GM12878 (cell line): ENCODE data around the gene PLXNC1. TPM values are rescaled to one million over a fixed set of nuclear protein-coding genes. Genes with fewer than 3 reads are reported as not detected.

Source experiments
- BHLHE40 ChIP-seq, 2 experiments: fragments of 450-650 bp in 1 of 2; IDR thresholded peaks; 2 replicates each; pipeline ENCODE4 v1.6.1; 2011 to 2017; ENCODE audit warnings: low read depth in 2 of 2, borderline replicate concordance in 1 of 2, improper control_type of control experiment in 1 of 2, low read length in 1 of 2, mild to moderate bottlenecking in 1 of 2
- EGR1 ChIP-seq, 2 experiments: IDR thresholded peaks; 1 replicate in 1 of 2; 2 replicates in 1 of 2; pipeline ENCODE4 v1.6.1; 2011 to 2012; ENCODE audit warnings: low read depth in 2 of 2, low read length in 2 of 2, borderline replicate concordance in 1 of 2, mild to moderate bottlenecking in 1 of 2, moderate library complexity in 1 of 2
- ETV6 ChIP-seq, 2 experiments: fragments of 450-650 bp in 1 of 2; IDR thresholded peaks in 1 of 2; conservative IDR thresholded peaks in 1 of 2; 2 replicates each; pipeline ENCODE4 v1.6.1; 2014; ENCODE audit warnings: antibody characterized with exemption in 1 of 2, borderline replicate concordance in 1 of 2, low read depth in 1 of 2, mild to moderate bottlenecking in 1 of 2, moderate library complexity in 1 of 2
- GATAD2B ChIP-seq: fragments of 450-650 bp; conservative IDR thresholded peaks from 2 replicates; pipeline ENCODE4 v1.6.1; 2017; ENCODE audit warnings: low read depth, mild to moderate bottlenecking, moderate library complexity
- IKZF1 ChIP-seq: fragments of 450-650 bp; conservative IDR thresholded peaks from 2 replicates; pipeline ENCODE4 v1.6.1; 2017; ENCODE audit warnings: antibody characterized with exemption, mild to moderate bottlenecking
- LARP7 ChIP-seq: fragments of 450-650 bp; IDR thresholded peaks from 2 replicates; pipeline ENCODE4 v1.6.1; 2017; ENCODE audit warnings: mild to moderate bottlenecking
- MEF2B ChIP-seq: fragments of 450-650 bp; IDR thresholded peaks from 2 replicates; pipeline ENCODE4 v1.6.1; 2018; ENCODE audit warnings: mild to moderate bottlenecking, moderate library complexity; ENCODE audit not compliant: partially characterized antibody, poor library complexity, severe bottlenecking
- NR2F1 ChIP-seq: fragments of 450-650 bp; conservative IDR thresholded peaks from 2 replicates; pipeline ENCODE4 v1.6.1; 2017; ENCODE audit warnings: mild to moderate bottlenecking
- SMARCA5 ChIP-seq: fragments of 450-650 bp; IDR thresholded peaks from 2 replicates; pipeline ENCODE4 v1.6.1; 2017; ENCODE audit warnings: mild to moderate bottlenecking
- SPI1 ChIP-seq: IDR thresholded peaks from 2 replicates; pipeline ENCODE4 v1.6.1; 2011; ENCODE audit warnings: low read depth, mild to moderate bottlenecking, low read length, moderate library complexity, borderline replicate concordance; ENCODE audit not compliant: insufficient read depth
- TARDBP ChIP-seq: IDR thresholded peaks from 2 replicates; pipeline ENCODE4 v1.6.1; 2016; ENCODE audit warnings: borderline replicate concordance
- TCF3 ChIP-seq: IDR thresholded peaks from 2 replicates; pipeline ENCODE4 v1.6.1; 2012; ENCODE audit warnings: low read depth, mild to moderate bottlenecking, low read length, borderline replicate concordance; ENCODE audit not compliant: insufficient read depth
- YY1 ChIP-seq: IDR thresholded peaks from 2 replicates; pipeline ENCODE4 v1.6.1; 2011; ENCODE audit warnings: low read depth, mild to moderate bottlenecking, low read length
- ZBED1 ChIP-seq: IDR thresholded peaks from 2 replicates; pipeline ENCODE4 v1.6.1; 2016; ENCODE audit warnings: borderline replicate concordance
- ZBTB33 ChIP-seq: fragments of 450-650 bp; IDR thresholded peaks from 2 replicates; pipeline ENCODE4 v1.6.1; 2017; ENCODE audit warnings: mild to moderate bottlenecking
- polyA plus RNA-seq, 11 experiments: library from polyadenylated mRNA; depleted of rRNA in 4 of 11; unstranded in 6 of 11; stranded (reverse) in 5 of 11; fragments of >200 nt; fragmentation: Nextera tagmentation in 4 of 11; fragmentation: Illumina TruSeq in 1 of 11; extraction: Ambion mirVana in 4 of 11; extraction: Trizol in 1 of 11; gene quantifications; 1 replicate in 1 of 11; 2 replicates in 10 of 11; pipeline versions ENCODE4 v1.2.1 to v1.2.3, GENCODE V29; 2011 to 2016; ENCODE audit warnings: inconsistent platforms in 2 of 11, missing spikeins in 2 of 11, low read depth in 1 of 11
- total RNA-seq, 4 experiments: library from RNA; depleted of rRNA in 3 of 4; stranded (reverse); fragments of >200 nt in 3 of 4; fragmentation: Illumina TruSeq in 1 of 4; extraction: Trizol in 1 of 4; gene quantifications; 2 replicates each; pipeline versions ENCODE4 v1.2.1 to v1.2.3, GENCODE V29; 2013 to 2021
- TF ChIP-seq, protein P1 (sequence below): fragments of 450-650 bp; IDR thresholded peaks from 2 replicates; pipeline ENCODE4 v1.6.1; 2017; ENCODE audit warnings: mild to moderate bottlenecking, moderate library complexity
- TF ChIP-seq, protein P2 (sequence below): IDR thresholded peaks from 2 replicates; pipeline ENCODE4 v1.6.1; 2012; ENCODE audit warnings: mild to moderate bottlenecking, low read depth, low read length
- TF ChIP-seq, protein P3 (sequence below): IDR thresholded peaks from 2 replicates; pipeline ENCODE4 v1.6.1; 2011; ENCODE audit warnings: low read depth, low read length, improper control_type of control experiment, borderline replicate concordance

PLXNC1 gene
- total and polyA plus RNA-seq, 10 of the 15 experiments (the other 5 are each of a cell fraction or from before 2014, with no cell fraction given) = 5.2 to 41.2 (median 24.6) TPM

GRCh38 chr12:94147991-94148738 lies at the start of gene PLXNC1 (continued):
- TF ChIP-seq, protein P1, sequence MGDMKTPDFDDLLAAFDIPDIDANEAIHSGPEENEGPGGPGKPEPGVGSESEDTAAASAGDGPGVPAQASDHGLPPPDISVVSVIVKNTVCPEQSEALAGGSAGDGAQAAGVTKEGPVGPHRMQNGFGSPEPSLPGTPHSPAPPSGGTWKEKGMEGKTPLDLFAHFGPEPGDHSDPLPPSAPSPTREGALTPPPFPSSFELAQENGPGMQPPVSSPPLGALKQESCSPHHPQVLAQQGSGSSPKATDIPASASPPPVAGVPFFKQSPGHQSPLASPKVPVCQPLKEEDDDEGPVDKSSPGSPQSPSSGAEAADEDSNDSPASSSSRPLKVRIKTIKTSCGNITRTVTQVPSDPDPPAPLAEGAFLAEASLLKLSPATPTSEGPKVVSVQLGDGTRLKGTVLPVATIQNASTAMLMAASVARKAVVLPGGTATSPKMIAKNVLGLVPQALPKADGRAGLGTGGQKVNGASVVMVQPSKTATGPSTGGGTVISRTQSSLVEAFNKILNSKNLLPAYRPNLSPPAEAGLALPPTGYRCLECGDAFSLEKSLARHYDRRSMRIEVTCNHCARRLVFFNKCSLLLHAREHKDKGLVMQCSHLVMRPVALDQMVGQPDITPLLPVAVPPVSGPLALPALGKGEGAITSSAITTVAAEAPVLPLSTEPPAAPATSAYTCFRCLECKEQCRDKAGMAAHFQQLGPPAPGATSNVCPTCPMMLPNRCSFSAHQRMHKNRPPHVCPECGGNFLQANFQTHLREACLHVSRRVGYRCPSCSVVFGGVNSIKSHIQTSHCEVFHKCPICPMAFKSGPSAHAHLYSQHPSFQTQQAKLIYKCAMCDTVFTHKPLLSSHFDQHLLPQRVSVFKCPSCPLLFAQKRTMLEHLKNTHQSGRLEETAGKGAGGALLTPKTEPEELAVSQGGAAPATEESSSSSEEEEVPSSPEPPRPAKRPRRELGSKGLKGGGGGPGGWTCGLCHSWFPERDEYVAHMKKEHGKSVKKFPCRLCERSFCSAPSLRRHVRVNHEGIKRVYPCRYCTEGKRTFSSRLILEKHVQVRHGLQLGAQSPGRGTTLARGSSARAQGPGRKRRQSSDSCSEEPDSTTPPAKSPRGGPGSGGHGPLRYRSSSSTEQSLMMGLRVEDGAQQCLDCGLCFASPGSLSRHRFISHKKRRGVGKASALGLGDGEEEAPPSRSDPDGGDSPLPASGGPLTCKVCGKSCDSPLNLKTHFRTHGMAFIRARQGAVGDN = peak; percentile 45
- TF ChIP-seq NR2F1 = no peak; the same call in 1 of the 2 replicates
- peak in 1 of 2 experiments; percentile 46; a peak in 2 of 4 replicates for TF ChIP-seq BHLHE40 (IDR thresholded peaks at IDR 0.05; ENCODE audit: borderline replicate concordance in 1 of 2, low read depth in 2 of 2, low read length in 1 of 2)
- TF ChIP-seq, protein P2, sequence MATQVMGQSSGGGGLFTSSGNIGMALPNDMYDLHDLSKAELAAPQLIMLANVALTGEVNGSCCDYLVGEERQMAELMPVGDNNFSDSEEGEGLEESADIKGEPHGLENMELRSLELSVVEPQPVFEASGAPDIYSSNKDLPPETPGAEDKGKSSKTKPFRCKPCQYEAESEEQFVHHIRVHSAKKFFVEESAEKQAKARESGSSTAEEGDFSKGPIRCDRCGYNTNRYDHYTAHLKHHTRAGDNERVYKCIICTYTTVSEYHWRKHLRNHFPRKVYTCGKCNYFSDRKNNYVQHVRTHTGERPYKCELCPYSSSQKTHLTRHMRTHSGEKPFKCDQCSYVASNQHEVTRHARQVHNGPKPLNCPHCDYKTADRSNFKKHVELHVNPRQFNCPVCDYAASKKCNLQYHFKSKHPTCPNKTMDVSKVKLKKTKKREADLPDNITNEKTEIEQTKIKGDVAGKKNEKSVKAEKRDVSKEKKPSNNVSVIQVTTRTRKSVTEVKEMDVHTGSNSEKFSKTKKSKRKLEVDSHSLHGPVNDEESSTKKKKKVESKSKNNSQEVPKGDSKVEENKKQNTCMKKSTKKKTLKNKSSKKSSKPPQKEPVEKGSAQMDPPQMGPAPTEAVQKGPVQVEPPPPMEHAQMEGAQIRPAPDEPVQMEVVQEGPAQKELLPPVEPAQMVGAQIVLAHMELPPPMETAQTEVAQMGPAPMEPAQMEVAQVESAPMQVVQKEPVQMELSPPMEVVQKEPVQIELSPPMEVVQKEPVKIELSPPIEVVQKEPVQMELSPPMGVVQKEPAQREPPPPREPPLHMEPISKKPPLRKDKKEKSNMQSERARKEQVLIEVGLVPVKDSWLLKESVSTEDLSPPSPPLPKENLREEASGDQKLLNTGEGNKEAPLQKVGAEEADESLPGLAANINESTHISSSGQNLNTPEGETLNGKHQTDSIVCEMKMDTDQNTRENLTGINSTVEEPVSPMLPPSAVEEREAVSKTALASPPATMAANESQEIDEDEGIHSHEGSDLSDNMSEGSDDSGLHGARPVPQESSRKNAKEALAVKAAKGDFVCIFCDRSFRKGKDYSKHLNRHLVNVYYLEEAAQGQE = 0 out of 2 replicates have a peak, but pooled peaks have one; percentile 19
- TF ChIP-seq MEF2B = no peak
- TF ChIP-seq, protein P3, sequence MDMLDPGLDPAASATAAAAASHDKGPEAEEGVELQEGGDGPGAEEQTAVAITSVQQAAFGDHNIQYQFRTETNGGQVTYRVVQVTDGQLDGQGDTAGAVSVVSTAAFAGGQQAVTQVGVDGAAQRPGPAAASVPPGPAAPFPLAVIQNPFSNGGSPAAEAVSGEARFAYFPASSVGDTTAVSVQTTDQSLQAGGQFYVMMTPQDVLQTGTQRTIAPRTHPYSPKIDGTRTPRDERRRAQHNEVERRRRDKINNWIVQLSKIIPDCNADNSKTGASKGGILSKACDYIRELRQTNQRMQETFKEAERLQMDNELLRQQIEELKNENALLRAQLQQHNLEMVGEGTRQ = no peak
- peak; percentile 74 for TF ChIP-seq IKZF1
- TF ChIP-seq ZBTB33 = no peak
- TF ChIP-seq TARDBP = no peak; the same call in 1 of the 2 replicates
- TF ChIP-seq TCF3 = 0 out of 2 replicates have a peak, but pooled peaks have one; percentile 70
- peak; percentile 84 for TF ChIP-seq YY1
- no peak for TF ChIP-seq ZBED1
- TF ChIP-seq LARP7 = peak; percentile 72
- peak; percentile 70; the same call in 1 of the 2 replicates for TF ChIP-seq GATAD2B
- peak in 1 of 2 experiments; percentile 7; a peak in 1 of 3 replicates for TF ChIP-seq EGR1 (IDR thresholded peaks at IDR 0.05; ENCODE audit: borderline replicate concordance in 1 of 2, low read depth in 2 of 2, low read length in 2 of 2)
- peak; percentile 17; the same call in 1 of the 2 replicates for TF ChIP-seq SMARCA5
- TF ChIP-seq SPI1 = no peak
- no peak for TF ChIP-seq ETV6 (conservative IDR thresholded peaks at IDR 0.05 in 1 of 2, IDR thresholded peaks at IDR 0.05 in 1 of 2; ENCODE audit: borderline replicate concordance in 1 of 2, low read depth in 1 of 2)
